NCI-H2107 (cell line): Measurements from ENCODE around the gene MLH1.
"Not testable (repeated sequence)": the region's sequence is repeated elsewhere in the genome, so short reads cannot be mapped to it uniquely, and the experiment has no call there.

Experiments
- DNase-seq: peaks from one replicate; lab custom pipeline; 2025; lab: John Stamatoyannopoulos, UW

MLH1 gene

GRCh38 chr3:36993326-36994283 lies at the start of gene MLH1:
Gene MLH1, plus strand, starts transcription at chr3:36993518. Its CDS starts 30 bp downstream, at chr3:36993548.
- no peak for DNase-seq

- DNase-seq = no peak
These were observed 49.7 kb upstream of the MLH1 start for GRCh38 chr3:36943601-36944000.

GRCh38 chr3:36944012-36944640 lies 49.2 kb upstream of the MLH1 start:
- DNase-seq = peak; percentile 1

- DNase-seq = no peak
These were observed 48.6 kb upstream of the MLH1 start, which contains the start of gene TRANK1 for GRCh38 chr3:36944641-36945270. Gene TRANK1, minus strand, starts transcription at chr3:36945054. Its CDS starts 245 bp downstream, at chr3:36944809.

- DNase-seq = no peak
These were observed 47.9 kb upstream of the MLH1 start for GRCh38 chr3:36945333-36945980.

- not testable (repeated sequence) for DNase-seq
These were observed 45.5 kb upstream of the MLH1 start for GRCh38 chr3:36947814-36948213.

GRCh38 chr3:36954452-36955134 lies 38.7 kb upstream of the MLH1 start:
- no peak for DNase-seq

GRCh38 chr3:36956155-36956554 lies 37.2 kb upstream of the MLH1 start:
- no peak for DNase-seq

- DNase-seq = no peak
These were observed 36.3 kb upstream of the MLH1 start for GRCh38 chr3:36957063-36957462.

GRCh38 chr3:36957862-36958686 lies 35.2 kb upstream of the MLH1 start:
- no peak for DNase-seq

GRCh38 chr3:36959821-36960220 lies 33.5 kb upstream of the MLH1 start:
- peak; percentile 3 for DNase-seq

GRCh38 chr3:36960502-36960901 lies 32.8 kb upstream of the MLH1 start:
- DNase-seq = no peak

GRCh38 chr3:36963008-36963407 lies 30.3 kb upstream of the MLH1 start:
- not testable (repeated sequence) for DNase-seq

GRCh38 chr3:36964331-36964730 lies 29.0 kb upstream of the MLH1 start:
- no peak for DNase-seq

- no peak for DNase-seq
These were observed 28.5 kb upstream of the MLH1 start for GRCh38 chr3:36964817-36965216.

GRCh38 chr3:36965440-36965839 lies 27.9 kb upstream of the MLH1 start:
- no peak for DNase-seq

- no peak for DNase-seq
These were observed 24.2 kb upstream of the MLH1 start for GRCh38 chr3:36969085-36969484.

GRCh38 chr3:36969540-36970432 lies 23.5 kb upstream of the MLH1 start:
- DNase-seq = peak; percentile 43

GRCh38 chr3:36972163-36972562 lies 21.2 kb upstream of the MLH1 start:
- DNase-seq = no peak

GRCh38 chr3:36973139-36973538 lies 20.2 kb upstream of the MLH1 start:
- DNase-seq = no peak
